Neutrophil (primary cell): ENCODE data around the gene IGSF21.

ENCODE experiments used
- H3K27ac ChIP-seq: fragments of 200-600 bp; sonication (generic); 2 replicates; pipeline ENCODE4 v1.5.1; 2016; ENCODE audit warnings: mild to moderate bottlenecking, moderate library complexity
- H3K27me3 ChIP-seq: fragments of 200-600 bp; sonication (generic); 2 replicates; pipeline ENCODE4 v1.6.0; 2016; ENCODE audit warnings: mild to moderate bottlenecking
- H3K36me3 ChIP-seq: fragments of 200-600 bp; sonication (generic); 2 replicates; pipeline ENCODE4 v1.5.1; 2017
- H3K4me1 ChIP-seq, 2 experiments: fragments of 200-600 bp in 1 of 2; sonication (generic) in 1 of 2; 1 replicate in 1 of 2; 2 replicates in 1 of 2; pipeline versions ENCODE4 v1.5.1 to v1.6.1; 2013 to 2016; ENCODE audit warnings: low read depth in 1 of 2, low read length in 1 of 2, mild to moderate bottlenecking in 1 of 2, moderate library complexity in 1 of 2; ENCODE audit not compliant: control insufficient read depth in 1 of 2, insufficient read depth in 1 of 2
- H3K4me3 ChIP-seq, 2 experiments: fragments of 200-600 bp in 1 of 2; sonication (generic) in 1 of 2; 1 replicate in 1 of 2; 2 replicates in 1 of 2; pipeline ENCODE4 v1.5.1; 2013 to 2016; ENCODE audit warnings: low read depth in 1 of 2, low read length in 1 of 2, mild to moderate bottlenecking in 1 of 2, moderate library complexity in 1 of 2
- H3K9me3 ChIP-seq: fragments of 200-600 bp; sonication (generic); 2 replicates; pipeline ENCODE4 v1.5.1; 2016
- TF ChIP-seq, protein P1 (sequence below): fragments of 200-600 bp; sonication (generic); IDR thresholded peaks from 2 replicates; pipeline ENCODE4 v1.5.1; 2016; ENCODE audit warnings: antibody characterized with exemption

Gene IGSF21

DNA sequence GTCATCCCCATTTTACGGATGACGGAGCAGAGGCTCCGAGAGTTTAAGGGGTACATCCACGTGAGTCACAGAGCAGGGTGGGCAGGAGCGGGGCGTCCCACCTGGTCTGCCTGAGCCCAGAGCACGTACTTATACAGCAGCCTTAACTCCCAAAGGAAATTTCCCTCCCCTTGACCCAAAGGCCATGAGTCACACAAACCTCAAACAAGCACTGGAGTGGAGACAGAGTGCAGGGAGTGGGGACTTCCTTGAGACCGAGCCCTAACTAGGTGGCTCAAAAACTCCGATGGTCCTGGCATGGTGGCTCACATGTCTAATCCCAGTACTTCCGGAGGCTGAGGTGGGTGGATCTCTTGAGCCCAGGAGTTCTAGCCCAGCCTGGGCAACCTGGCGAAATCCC, 231.6 kb downstream of the IGSF21 start:
- H3K27me3 ChIP-seq: no peaks in the 10 kb centered on the region
- no peak overlapping the region for H3K4me3 ChIP-seq
- H3K9me3 ChIP-seq: no peaks in the 10 kb centered on the region
- no peak overlapping the region for H3K27ac ChIP-seq
- H3K4me1 ChIP-seq: no peaks in the 10 kb centered on the region
- TF ChIP-seq, protein P1, sequence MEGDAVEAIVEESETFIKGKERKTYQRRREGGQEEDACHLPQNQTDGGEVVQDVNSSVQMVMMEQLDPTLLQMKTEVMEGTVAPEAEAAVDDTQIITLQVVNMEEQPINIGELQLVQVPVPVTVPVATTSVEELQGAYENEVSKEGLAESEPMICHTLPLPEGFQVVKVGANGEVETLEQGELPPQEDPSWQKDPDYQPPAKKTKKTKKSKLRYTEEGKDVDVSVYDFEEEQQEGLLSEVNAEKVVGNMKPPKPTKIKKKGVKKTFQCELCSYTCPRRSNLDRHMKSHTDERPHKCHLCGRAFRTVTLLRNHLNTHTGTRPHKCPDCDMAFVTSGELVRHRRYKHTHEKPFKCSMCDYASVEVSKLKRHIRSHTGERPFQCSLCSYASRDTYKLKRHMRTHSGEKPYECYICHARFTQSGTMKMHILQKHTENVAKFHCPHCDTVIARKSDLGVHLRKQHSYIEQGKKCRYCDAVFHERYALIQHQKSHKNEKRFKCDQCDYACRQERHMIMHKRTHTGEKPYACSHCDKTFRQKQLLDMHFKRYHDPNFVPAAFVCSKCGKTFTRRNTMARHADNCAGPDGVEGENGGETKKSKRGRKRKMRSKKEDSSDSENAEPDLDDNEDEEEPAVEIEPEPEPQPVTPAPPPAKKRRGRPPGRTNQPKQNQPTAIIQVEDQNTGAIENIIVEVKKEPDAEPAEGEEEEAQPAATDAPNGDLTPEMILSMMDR: no peak
- H3K36me3 ChIP-seq: no peaks in the 10 kb centered on the region

DNA sequence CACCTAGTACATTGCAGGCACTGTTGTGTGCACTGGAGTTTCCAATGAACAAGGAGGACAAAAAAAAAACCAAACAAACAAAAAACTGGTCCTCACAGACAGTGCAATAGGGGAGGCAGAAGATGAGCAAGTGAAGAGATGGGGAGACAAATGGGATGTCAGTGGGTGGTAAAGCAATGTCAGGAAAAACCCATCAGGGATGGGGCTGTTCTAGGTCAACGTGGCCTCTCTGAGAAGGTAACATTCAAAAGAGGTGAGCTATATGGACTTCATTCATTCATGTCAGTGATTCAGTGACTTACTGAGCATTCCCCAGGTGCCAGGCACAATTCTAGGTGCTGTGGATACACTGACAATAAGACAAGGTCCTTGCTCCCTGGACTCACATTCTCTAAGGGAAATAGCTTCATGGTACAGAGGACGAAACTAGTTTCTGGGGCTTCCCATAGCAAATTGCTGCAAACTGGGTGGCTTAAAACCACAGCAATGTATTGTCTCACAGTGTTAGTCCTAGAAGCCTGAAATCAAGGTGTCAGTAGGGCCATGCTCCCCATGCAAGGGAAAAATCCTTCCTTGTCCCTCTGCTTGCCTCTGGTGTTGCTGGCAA, 232.7 kb downstream of the IGSF21 start:
- Histone ChIP-seq H3K4me1 (no peaks in the 10 kb centered on the region), H3K9me3 (no peaks in the 10 kb centered on the region), H3K4me3 (no peak overlapping the region), H3K27ac (no peak overlapping the region), H3K36me3 (no peaks in the 10 kb centered on the region), H3K27me3 (no peaks in the 10 kb centered on the region)
- TF ChIP-seq, protein P1: no peak

DNA sequence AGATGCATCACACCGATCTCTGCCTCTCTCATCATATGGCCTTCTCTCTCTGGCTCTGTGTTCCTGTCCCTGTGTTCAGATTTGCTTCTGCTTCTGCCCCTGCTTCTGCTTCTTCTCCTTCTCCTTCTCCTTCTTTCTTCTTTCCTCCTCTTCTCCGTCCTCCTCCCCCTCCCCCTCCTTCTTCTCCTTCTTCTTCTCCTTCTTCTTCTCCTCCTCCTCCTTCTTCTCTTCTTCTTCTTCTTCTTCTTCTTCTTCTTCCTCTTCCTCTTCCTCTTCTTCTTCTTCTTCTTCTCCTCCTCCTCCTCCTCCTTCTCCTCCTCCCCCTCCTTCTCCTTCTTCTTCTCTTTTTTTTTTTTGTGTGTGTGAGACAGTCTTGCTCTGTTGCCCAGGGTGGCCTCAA, 233.2 kb downstream of the IGSF21 start:
- Histone ChIP-seq H3K36me3 (no peaks in the 10 kb centered on the region), H3K27ac (no peak overlapping the region), H3K4me3 (no peak overlapping the region), H3K27me3 (no peaks in the 10 kb centered on the region), H3K9me3 (no peaks in the 10 kb centered on the region), H3K4me1 (no peaks in the 10 kb centered on the region)
- TF ChIP-seq, protein P1: no peak

DNA sequence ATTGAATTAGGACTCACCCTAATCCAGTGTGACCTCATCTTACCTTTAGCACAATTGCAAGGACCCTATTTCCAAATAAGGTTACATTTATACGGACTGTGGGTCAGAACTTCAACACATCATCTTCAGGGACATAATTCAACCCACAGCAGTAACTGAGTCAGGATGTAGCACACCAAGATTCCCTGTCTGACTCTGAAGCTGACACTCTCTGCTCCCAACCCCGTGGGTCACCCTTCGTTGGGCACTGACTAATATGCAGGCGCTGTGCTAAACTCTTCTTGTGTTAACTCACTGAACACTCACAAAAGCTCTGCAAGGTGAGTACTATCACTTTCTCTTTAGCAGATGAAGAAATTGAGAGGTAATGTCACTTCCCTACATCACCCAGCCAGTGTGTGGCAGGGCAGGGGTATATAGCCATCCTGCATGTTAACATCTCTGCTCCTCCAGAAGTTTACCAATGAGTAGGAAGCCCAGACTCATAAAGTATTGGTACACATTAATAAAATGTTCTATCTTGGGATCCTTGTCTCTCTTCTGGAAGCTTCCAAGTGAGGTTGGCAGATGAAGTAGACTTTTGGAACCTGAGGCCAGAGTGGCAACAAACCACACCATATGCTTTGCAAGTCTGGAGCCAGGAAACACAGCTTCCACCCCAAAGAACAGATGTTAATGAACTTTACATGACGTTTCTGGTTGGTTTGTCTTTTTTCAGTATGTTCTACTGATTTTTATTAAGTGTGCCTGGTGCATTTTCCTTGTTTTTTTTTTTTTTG, 233.9 kb downstream of the IGSF21 start:
- Histone ChIP-seq H3K4me1 (no peaks in the 10 kb centered on the region), H3K4me3 (no peak overlapping the region), H3K27ac (no peak overlapping the region), H3K36me3 (no peaks in the 10 kb centered on the region), H3K9me3 (no peaks in the 10 kb centered on the region), H3K27me3 (no peaks in the 10 kb centered on the region)
- TF ChIP-seq, protein P1: no peak

GRCh38 chr1:18342744-18343143, 235.1 kb downstream of the IGSF21 start:
- no peak overlapping the region for H3K4me3 ChIP-seq
- no peaks in the 10 kb centered on the region for H3K27me3 ChIP-seq
- TF ChIP-seq, protein P1: no peak
- H3K4me1 ChIP-seq: no peaks in the 10 kb centered on the region
- H3K27ac ChIP-seq: no peak overlapping the region
- no peaks in the 10 kb centered on the region for H3K9me3 ChIP-seq
- no peaks in the 10 kb centered on the region for H3K36me3 ChIP-seq
